K562 (cell line): ENCODE data around the gene EFCAB7. TPM values are rescaled to one million over a fixed set of nuclear protein-coding genes. Genes with fewer than 3 reads are reported as not detected.

ENCODE experiments used
- ATAC-seq: fragments of 200-7000 bp; cut with Tn5 transposase; 3 replicates; pipeline ENCODE4 v1.9.1; 2020; ENCODE audit warnings: moderate library complexity
- BruUV-seq: library from RNA; stranded (reverse); fragments of 400-500 nt; replicated peaks from 2 replicates; lab custom pipeline; 2021; lab: Mats Ljungman, UMichigan
- CTCF ChIA-PET: fragments of 300-600 bp; formaldehyde crosslinking; extraction: SDS; loops from one replicate; lab custom pipeline; 2021; ENCODE audit warnings: low intra/inter-chr PET ratio; lab: Yijun Ruan, JAX
- POLR2A ChIA-PET: fragments of 300-600, 350-650 bp; sonication (Branson Sonifier 250); formaldehyde crosslinking; extraction: SDS; loops from one replicate; lab custom pipeline; 2021; ENCODE audit warnings: antibody characterized with exemption, inconsistent platforms; lab: Yijun Ruan, JAX
- DNase-seq, 4 experiments: peaks; one replicate each; pipeline versions ENCODE4 v3.0.0 to v3.0.0-alpha.2; 2011 to 2018; ENCODE audit warnings: low spot score in 3 of 4, mixed read lengths in 3 of 4; ENCODE audit errors: extremely low read depth in 1 of 4
- FAIRE-seq: peaks from 2 replicates; lab custom pipeline; 2011; peaks lifted over from hg19 to GRCh38; lab: Jason Lieb, UNC
- H2AFZ ChIP-seq: 2 replicates; pipeline ENCODE4 v1.6.0; 2011; ENCODE audit warnings: low read depth, low read length, control low read depth, inconsistent platforms
- H3K27ac ChIP-seq: fragments of 200-600 bp; 3 replicates; pipeline ENCODE4 v1.8.0; 2011; ENCODE audit warnings: low read depth, mild to moderate bottlenecking, control low read depth, inconsistent platforms, low read length, moderate library complexity, mixed read lengths; ENCODE audit errors: extremely low read depth
- H3K27me3 ChIP-seq, 2 experiments: fragments of 300-600 bp in 1 of 2; 2 replicates in 1 of 2; 3 replicates in 1 of 2; pipeline versions ENCODE4 v1.6.0 to v1.8.0; 2011; ENCODE audit warnings: inconsistent platforms in 2 of 2, low read length in 2 of 2, mild to moderate bottlenecking in 1 of 2, mixed read lengths in 1 of 2, moderate library complexity in 1 of 2; ENCODE audit not compliant: control insufficient read depth in 2 of 2, insufficient read depth in 2 of 2
- H3K36me3 ChIP-seq: fragments of 300-600 bp; 3 replicates; pipeline ENCODE4 v1.8.0; 2011; ENCODE audit warnings: mild to moderate bottlenecking, low read length, inconsistent platforms; ENCODE audit not compliant: control insufficient read depth, insufficient read depth
- H3K4me1 ChIP-seq, 2 experiments: fragments of 200-600 bp in 1 of 2; replicated peaks in 1 of 2; 2 replicates in 1 of 2; 3 replicates in 1 of 2; pipeline versions ENCODE4 v1.5.1 to v1.8.0; 2011; ENCODE audit warnings: inconsistent platforms in 2 of 2, low read length in 2 of 2, mild to moderate bottlenecking in 1 of 2, mixed read lengths in 1 of 2, moderate library complexity in 1 of 2; ENCODE audit not compliant: control insufficient read depth in 2 of 2, insufficient read depth in 2 of 2
- H3K4me2 ChIP-seq: 2 replicates; pipeline ENCODE4 v1.6.1; 2011; ENCODE audit warnings: low read length, control low read depth, inconsistent platforms, mixed read lengths; ENCODE audit not compliant: insufficient read depth
- H3K4me3 ChIP-seq: fragments of 200-600 bp; sonication (generic), shearing (Covaris generic); 2 replicates; pipeline ENCODE4 v1.5.1; 2016; ENCODE audit warnings: control low read depth, inconsistent platforms
- H3K79me2 ChIP-seq: fragments of 200-600 bp; 3 replicates; pipeline ENCODE4 v1.8.0; 2011; ENCODE audit warnings: low read length, inconsistent platforms; ENCODE audit not compliant: control insufficient read depth, insufficient read depth
- H3K9ac ChIP-seq, 2 experiments: 2 replicates each; pipeline versions ENCODE4 v1.6.0 to v1.6.1; 2011; ENCODE audit warnings: low read depth in 2 of 2, low read length in 2 of 2, control low read depth in 1 of 2, inconsistent platforms in 1 of 2, mild to moderate bottlenecking in 1 of 2, mixed read lengths in 1 of 2; ENCODE audit not compliant: insufficient read depth in 1 of 2
- H3K9me1 ChIP-seq: one replicate; pipeline ENCODE4 v1.6.0; 2011; ENCODE audit warnings: inconsistent platforms, mild to moderate bottlenecking, low read length, moderate library complexity; ENCODE audit not compliant: control insufficient read depth, insufficient read depth
- H3K9me3 ChIP-seq: replicated peaks from 2 replicates; pipeline ENCODE4 v1.5.1; 2011; ENCODE audit warnings: low read depth, low read length, inconsistent platforms; ENCODE audit not compliant: control insufficient read depth, insufficient read depth
- H4K20me1 ChIP-seq: replicated peaks from 2 replicates; pipeline ENCODE4 v1.6.1; 2011; ENCODE audit warnings: low read length, inconsistent platforms, mixed read lengths; ENCODE audit not compliant: control insufficient read depth, insufficient read depth
- ESRRB ChIP-seq: fragments of 250-450 bp; sonication (Bioruptor Pico); IDR thresholded peaks from 2 replicates; pipeline ENCODE4 v1.5.0; 2020; ENCODE audit warnings: mild to moderate bottlenecking, moderate library complexity, borderline replicate concordance
- FOXP1 ChIP-seq: sonication (generic); formaldehyde crosslinking; IDR thresholded peaks from 2 replicates; pipeline ENCODE4 v1.8.0; 2022; ENCODE audit warnings: mild to moderate bottlenecking, missing genetic modification reagents
- HSF4 ChIP-seq: fragments of 250-450 bp; sonication (Bioruptor Pico); IDR thresholded peaks from 2 replicates; pipeline ENCODE4 v2.1.2; 2022; ENCODE audit warnings: mild to moderate bottlenecking, moderate library complexity, borderline replicate concordance
- LEF1 ChIP-seq: fragments of 450-650 bp; IDR thresholded peaks from 2 replicates; pipeline ENCODE4 v1.6.1; 2016; ENCODE audit warnings: mild to moderate bottlenecking
- NELFE ChIP-seq: IDR thresholded peaks from 2 replicates; pipeline ENCODE4 v1.6.1; 2011; ENCODE audit warnings: mild to moderate bottlenecking; ENCODE audit not compliant: insufficient read depth, insufficient read length
- PHB ChIP-seq: fragments of 250-450 bp; sonication (Bioruptor Pico); IDR thresholded peaks from 2 replicates; pipeline ENCODE4 v1.5.0; 2021
- POLR2H ChIP-seq: IDR thresholded peaks from 2 replicates; pipeline ENCODE4 v1.6.1; 2016; ENCODE audit warnings: missing genetic modification characterization, low read depth, mild to moderate bottlenecking, control low read depth, missing compliant biosample characterization, moderate library complexity
- WGBS: fragments of 100-300 bp; shearing (Covaris generic); methylation state at CpG from one replicate; pipeline ENCODE4 v1.1.6; 2016; ENCODE audit warnings: low coverage, mixed read lengths; ENCODE audit not compliant: insufficient coverage; ENCODE audit errors: missing lambda C conversion rate; 5-methylcytosine and 5-hydroxymethylcytosine counted together
- in situ Hi-C: fragments of 300-500 bp; cut with MboI; formaldehyde crosslinking; loops from 4 replicates; pipeline ENCODE4 v1.15.0; 2018; ENCODE audit warnings: inconsistent platforms, mixed read lengths
- intact Hi-C: fragments of 100-400 bp; cut with micrococcal nuclease; formaldehyde crosslinking; loops from 2 replicates; pipeline ENCODE4 v1.14.2; 2022
- polyA plus RNA-seq, 8 experiments: library from polyadenylated mRNA; depleted of rRNA in 4 of 8; stranded (reverse) in 5 of 8; unstranded in 3 of 8; fragments of >200 nt; fragmentation: Nextera tagmentation in 2 of 8; fragmentation: Illumina TruSeq in 1 of 8; extraction: Ambion mirVana in 2 of 8; extraction: Trizol in 1 of 8; gene quantifications; 2 replicates each; pipeline versions ENCODE4 v1.2.1 to v1.2.3, GENCODE V29; 2011 to 2014; ENCODE audit warnings: inconsistent platforms in 1 of 8, missing spikeins in 1 of 8
- total RNA-seq, 7 experiments: library from RNA; depleted of rRNA in 6 of 7; stranded (reverse); fragments of >200 nt in 6 of 7; fragmentation: Illumina TruSeq in 2 of 7; extraction: Trizol in 2 of 7; gene quantifications; 2 replicates each; pipeline versions ENCODE4 v1.2.1 to v1.2.3, GENCODE V29; 2011 to 2021; ENCODE audit warnings: low replicate concordance in 1 of 7
- TF ChIP-seq, protein P1 (sequence below): fragments of 450-650 bp; IDR thresholded peaks from 2 replicates; pipeline ENCODE4 v1.6.1; 2016; ENCODE audit warnings: mild to moderate bottlenecking, moderate library complexity
- TF ChIP-seq, protein P2 (sequence below): fragments of 450-650 bp; formaldehyde crosslinking; IDR thresholded peaks from 2 replicates; pipeline ENCODE4 v1.4.0; 2022; ENCODE audit warnings: missing genetic modification characterization

EFCAB7 gene
- total and polyA plus RNA-seq, 9 of the 15 experiments (the other 6 are each of a cell fraction or from before 2014, with no cell fraction given) = 3.2 to 7.6 (median 5.7) TPM

DNA sequence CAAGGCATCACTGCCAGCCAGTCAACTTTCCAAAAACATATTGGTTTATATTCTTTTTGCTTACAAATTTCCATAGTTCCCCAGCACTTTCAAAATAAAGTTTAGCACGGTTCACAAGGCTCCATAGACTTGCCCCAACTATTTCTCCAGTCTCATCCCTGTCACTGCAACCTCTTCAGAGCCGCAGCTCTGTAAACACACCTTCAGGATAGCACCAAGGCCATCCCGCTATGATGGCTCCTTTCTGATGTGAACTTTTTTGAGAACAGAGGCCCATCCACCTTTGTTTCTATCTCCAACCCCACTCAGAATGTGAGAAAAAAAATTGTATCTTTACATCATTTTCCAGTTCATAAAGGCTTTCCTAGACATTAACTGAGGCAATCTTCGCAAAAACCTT, 96.2 kb downstream of the EFCAB7 start:
- H3K4me1 ChIP-seq = no peaks in the 10 kb centered on the region
- ChIA-PET POLR2A (interaction anchor here (0.6 kb wide), 1 partner anchor 603 kb away, joined by 4 read pairs; no protein-coding TSS in a partner anchor), CTCF (no interaction called here)
- peaks cover 6 to 23% of the 10 kb centered on the region in 2 experiments for H3K27me3 ChIP-seq
- H3K9me3 ChIP-seq = no peaks in the 10 kb centered on the region
- no TSS peak for BruUV-seq
- in situ Hi-C loops (loop anchor here (5.0 kb wide), 1 partner anchor 623 kb away; no protein-coding TSS in a partner anchor), intact Hi-C loops (no loop called here)
- no peaks in the 10 kb centered on the region for H3K36me3 ChIP-seq
- H3K9ac ChIP-seq = no peak overlapping the region
- no peaks in the 10 kb centered on the region for H3K9me1 ChIP-seq
- no peak overlapping the region for H3K4me3 ChIP-seq
- no peak overlapping the region for H3K4me2 ChIP-seq
- DNase-seq (no peak), FAIRE-seq (no peak), ATAC-seq (no peak)
- no peaks in the 10 kb centered on the region for H3K79me2 ChIP-seq
- no peak overlapping the region for H2AFZ ChIP-seq
- H4K20me1 ChIP-seq = no peaks in the 10 kb centered on the region
- WGBS = 0% methylated on average over 4 of the region's 4 CpGs
- no peak overlapping the region for H3K27ac ChIP-seq
- TF ChIP-seq NELFE (no peak), LEF1 (no peak), HSF4 (CRISPR knock-in tag) (no peak), ESRRB (no peak), POLR2H (no peak), PHB (CRISPR knock-in tag) (no peak), FOXP1 (CRISPR knock-in tag) (no peak)
- TF ChIP-seq, protein P1, sequence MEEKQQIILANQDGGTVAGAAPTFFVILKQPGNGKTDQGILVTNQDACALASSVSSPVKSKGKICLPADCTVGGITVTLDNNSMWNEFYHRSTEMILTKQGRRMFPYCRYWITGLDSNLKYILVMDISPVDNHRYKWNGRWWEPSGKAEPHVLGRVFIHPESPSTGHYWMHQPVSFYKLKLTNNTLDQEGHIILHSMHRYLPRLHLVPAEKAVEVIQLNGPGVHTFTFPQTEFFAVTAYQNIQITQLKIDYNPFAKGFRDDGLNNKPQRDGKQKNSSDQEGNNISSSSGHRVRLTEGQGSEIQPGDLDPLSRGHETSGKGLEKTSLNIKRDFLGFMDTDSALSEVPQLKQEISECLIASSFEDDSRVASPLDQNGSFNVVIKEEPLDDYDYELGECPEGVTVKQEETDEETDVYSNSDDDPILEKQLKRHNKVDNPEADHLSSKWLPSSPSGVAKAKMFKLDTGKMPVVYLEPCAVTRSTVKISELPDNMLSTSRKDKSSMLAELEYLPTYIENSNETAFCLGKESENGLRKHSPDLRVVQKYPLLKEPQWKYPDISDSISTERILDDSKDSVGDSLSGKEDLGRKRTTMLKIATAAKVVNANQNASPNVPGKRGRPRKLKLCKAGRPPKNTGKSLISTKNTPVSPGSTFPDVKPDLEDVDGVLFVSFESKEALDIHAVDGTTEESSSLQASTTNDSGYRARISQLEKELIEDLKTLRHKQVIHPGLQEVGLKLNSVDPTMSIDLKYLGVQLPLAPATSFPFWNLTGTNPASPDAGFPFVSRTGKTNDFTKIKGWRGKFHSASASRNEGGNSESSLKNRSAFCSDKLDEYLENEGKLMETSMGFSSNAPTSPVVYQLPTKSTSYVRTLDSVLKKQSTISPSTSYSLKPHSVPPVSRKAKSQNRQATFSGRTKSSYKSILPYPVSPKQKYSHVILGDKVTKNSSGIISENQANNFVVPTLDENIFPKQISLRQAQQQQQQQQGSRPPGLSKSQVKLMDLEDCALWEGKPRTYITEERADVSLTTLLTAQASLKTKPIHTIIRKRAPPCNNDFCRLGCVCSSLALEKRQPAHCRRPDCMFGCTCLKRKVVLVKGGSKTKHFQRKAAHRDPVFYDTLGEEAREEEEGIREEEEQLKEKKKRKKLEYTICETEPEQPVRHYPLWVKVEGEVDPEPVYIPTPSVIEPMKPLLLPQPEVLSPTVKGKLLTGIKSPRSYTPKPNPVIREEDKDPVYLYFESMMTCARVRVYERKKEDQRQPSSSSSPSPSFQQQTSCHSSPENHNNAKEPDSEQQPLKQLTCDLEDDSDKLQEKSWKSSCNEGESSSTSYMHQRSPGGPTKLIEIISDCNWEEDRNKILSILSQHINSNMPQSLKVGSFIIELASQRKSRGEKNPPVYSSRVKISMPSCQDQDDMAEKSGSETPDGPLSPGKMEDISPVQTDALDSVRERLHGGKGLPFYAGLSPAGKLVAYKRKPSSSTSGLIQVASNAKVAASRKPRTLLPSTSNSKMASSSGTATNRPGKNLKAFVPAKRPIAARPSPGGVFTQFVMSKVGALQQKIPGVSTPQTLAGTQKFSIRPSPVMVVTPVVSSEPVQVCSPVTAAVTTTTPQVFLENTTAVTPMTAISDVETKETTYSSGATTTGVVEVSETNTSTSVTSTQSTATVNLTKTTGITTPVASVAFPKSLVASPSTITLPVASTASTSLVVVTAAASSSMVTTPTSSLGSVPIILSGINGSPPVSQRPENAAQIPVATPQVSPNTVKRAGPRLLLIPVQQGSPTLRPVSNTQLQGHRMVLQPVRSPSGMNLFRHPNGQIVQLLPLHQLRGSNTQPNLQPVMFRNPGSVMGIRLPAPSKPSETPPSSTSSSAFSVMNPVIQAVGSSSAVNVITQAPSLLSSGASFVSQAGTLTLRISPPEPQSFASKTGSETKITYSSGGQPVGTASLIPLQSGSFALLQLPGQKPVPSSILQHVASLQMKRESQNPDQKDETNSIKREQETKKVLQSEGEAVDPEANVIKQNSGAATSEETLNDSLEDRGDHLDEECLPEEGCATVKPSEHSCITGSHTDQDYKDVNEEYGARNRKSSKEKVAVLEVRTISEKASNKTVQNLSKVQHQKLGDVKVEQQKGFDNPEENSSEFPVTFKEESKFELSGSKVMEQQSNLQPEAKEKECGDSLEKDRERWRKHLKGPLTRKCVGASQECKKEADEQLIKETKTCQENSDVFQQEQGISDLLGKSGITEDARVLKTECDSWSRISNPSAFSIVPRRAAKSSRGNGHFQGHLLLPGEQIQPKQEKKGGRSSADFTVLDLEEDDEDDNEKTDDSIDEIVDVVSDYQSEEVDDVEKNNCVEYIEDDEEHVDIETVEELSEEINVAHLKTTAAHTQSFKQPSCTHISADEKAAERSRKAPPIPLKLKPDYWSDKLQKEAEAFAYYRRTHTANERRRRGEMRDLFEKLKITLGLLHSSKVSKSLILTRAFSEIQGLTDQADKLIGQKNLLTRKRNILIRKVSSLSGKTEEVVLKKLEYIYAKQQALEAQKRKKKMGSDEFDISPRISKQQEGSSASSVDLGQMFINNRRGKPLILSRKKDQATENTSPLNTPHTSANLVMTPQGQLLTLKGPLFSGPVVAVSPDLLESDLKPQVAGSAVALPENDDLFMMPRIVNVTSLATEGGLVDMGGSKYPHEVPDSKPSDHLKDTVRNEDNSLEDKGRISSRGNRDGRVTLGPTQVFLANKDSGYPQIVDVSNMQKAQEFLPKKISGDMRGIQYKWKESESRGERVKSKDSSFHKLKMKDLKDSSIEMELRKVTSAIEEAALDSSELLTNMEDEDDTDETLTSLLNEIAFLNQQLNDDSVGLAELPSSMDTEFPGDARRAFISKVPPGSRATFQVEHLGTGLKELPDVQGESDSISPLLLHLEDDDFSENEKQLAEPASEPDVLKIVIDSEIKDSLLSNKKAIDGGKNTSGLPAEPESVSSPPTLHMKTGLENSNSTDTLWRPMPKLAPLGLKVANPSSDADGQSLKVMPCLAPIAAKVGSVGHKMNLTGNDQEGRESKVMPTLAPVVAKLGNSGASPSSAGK = no peak
- TF ChIP-seq, protein P2, sequence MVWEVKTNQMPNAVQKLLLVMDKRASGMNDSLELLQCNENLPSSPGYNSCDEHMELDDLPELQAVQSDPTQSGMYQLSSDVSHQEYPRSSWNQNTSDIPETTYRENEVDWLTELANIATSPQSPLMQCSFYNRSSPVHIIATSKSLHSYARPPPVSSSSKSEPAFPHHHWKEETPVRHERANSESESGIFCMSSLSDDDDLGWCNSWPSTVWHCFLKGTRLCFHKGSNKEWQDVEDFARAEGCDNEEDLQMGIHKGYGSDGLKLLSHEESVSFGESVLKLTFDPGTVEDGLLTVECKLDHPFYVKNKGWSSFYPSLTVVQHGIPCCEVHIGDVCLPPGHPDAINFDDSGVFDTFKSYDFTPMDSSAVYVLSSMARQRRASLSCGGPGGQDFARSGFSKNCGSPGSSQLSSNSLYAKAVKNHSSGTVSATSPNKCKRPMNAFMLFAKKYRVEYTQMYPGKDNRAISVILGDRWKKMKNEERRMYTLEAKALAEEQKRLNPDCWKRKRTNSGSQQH (CRISPR knock-in tag) = no peak
